HEK293 (cell line): ENCODE results near the gene DPYSL5.

ENCODE experiments used
- CTCF ChIA-PET: fragments of 350-600 bp; formaldehyde crosslinking; extraction: SDS; loops from one replicate; lab custom pipeline; 2021; ENCODE audit warnings: antibody characterized with exemption; lab: Yijun Ruan, JAX
- POLR2A ChIA-PET: fragments of 300-600 bp; formaldehyde crosslinking; extraction: SDS; loops from one replicate; lab custom pipeline; 2020; ENCODE audit warnings: antibody characterized with exemption, inconsistent platforms; lab: Yijun Ruan, JAX
- H3K27ac ChIP-seq: fragments of 200-500 bp; sonication (Bioruptor generic); 2 replicates; pipeline ENCODE4 v1.5.1; 2014; ENCODE audit warnings: low read depth, low read length, control low read depth, inconsistent platforms; ENCODE audit errors: extremely low read depth
- H3K36me3 ChIP-seq, 2 experiments: fragments of 200-500 bp in 1 of 2; sonication (Bioruptor generic) in 1 of 2; 1 replicate in 1 of 2; 2 replicates in 1 of 2; pipeline ENCODE4 v1.5.1; 2014 to 2017; ENCODE audit warnings: inconsistent platforms in 2 of 2, low read length in 2 of 2; ENCODE audit not compliant: control insufficient read depth in 2 of 2, insufficient read depth in 1 of 2
- H3K4me1 ChIP-seq: fragments of 200-500 bp; sonication (Bioruptor generic); 2 replicates; pipeline ENCODE4 v1.5.1; 2014; ENCODE audit warnings: mild to moderate bottlenecking, low read length, inconsistent platforms; ENCODE audit not compliant: control insufficient read depth, insufficient read depth
- H3K4me3 ChIP-seq: 2 replicates; pipeline ENCODE4 v1.5.1; 2011; ENCODE audit warnings: low read depth, mild to moderate bottlenecking, control low read depth, low read length, moderate library complexity
- H3K9me3 ChIP-seq: fragments of 200-500 bp; sonication (Bioruptor generic); 2 replicates; pipeline ENCODE4 v1.5.1; 2014; ENCODE audit warnings: low read depth, low read length, inconsistent platforms; ENCODE audit not compliant: control insufficient read depth, insufficient read depth
- KLF16 ChIP-seq: fragments of 450-650 bp; formaldehyde crosslinking; IDR thresholded peaks from 2 replicates; pipeline ENCODE4 v1.5.1; 2017; ENCODE audit warnings: missing biosample characterization, missing genetic modification characterization
- KLF8 ChIP-seq: fragments of 450-650 bp; formaldehyde crosslinking; IDR thresholded peaks from 2 replicates; pipeline ENCODE4 v1.5.1; 2016; ENCODE audit warnings: missing biosample characterization, missing genetic modification characterization
- ZBTB10 ChIP-seq: fragments of 450-650 bp; formaldehyde crosslinking; IDR thresholded peaks from 2 replicates; pipeline ENCODE4 v1.5.1; 2016; ENCODE audit warnings: missing biosample characterization, missing genetic modification characterization
- ZBTB11 ChIP-seq: fragments of 450-650 bp; formaldehyde crosslinking; conservative IDR thresholded peaks from 2 replicates; pipeline ENCODE4 v1.5.1; 2016; ENCODE audit warnings: low read depth, missing biosample characterization, missing genetic modification characterization
- ZBTB44 ChIP-seq: fragments of 450-650 bp; IDR thresholded peaks from 2 replicates; pipeline ENCODE4 v1.5.1; 2018; ENCODE audit warnings: missing biosample characterization, mild to moderate bottlenecking, missing genetic modification characterization
- ZNF112 ChIP-seq: fragments of 450-650 bp; formaldehyde crosslinking; IDR thresholded peaks from 2 replicates; pipeline ENCODE4 v1.5.0; 2017; ENCODE audit warnings: missing biosample characterization, missing genetic modification characterization
- ZNF132 ChIP-seq: fragments of 450-650 bp; formaldehyde crosslinking; IDR thresholded peaks from 2 replicates; pipeline ENCODE4 v1.5.1; 2017; ENCODE audit warnings: missing biosample characterization, missing genetic modification characterization, borderline replicate concordance
- ZNF266 ChIP-seq: fragments of 450-650 bp; formaldehyde crosslinking; IDR thresholded peaks from 2 replicates; pipeline ENCODE4 v1.5.1; 2016; ENCODE audit warnings: missing biosample characterization, missing genetic modification characterization, low read depth
- ZNF624 ChIP-seq: fragments of 450-650 bp; formaldehyde crosslinking; IDR thresholded peaks from 2 replicates; pipeline ENCODE4 v1.5.1; 2017; ENCODE audit warnings: missing biosample characterization, missing genetic modification characterization
- ZNF701 ChIP-seq: fragments of 450-650 bp; formaldehyde crosslinking; IDR thresholded peaks from 2 replicates; pipeline ENCODE4 v1.5.1; 2016; ENCODE audit warnings: missing biosample characterization, missing genetic modification characterization
- ZNF707 ChIP-seq: fragments of 450-650 bp; formaldehyde crosslinking; IDR thresholded peaks from 2 replicates; pipeline ENCODE4 v1.5.1; 2016; ENCODE audit warnings: missing biosample characterization, missing genetic modification characterization
- ZNF76 ChIP-seq: fragments of 450-650 bp; formaldehyde crosslinking; IDR thresholded peaks from 2 replicates; pipeline ENCODE4; 2016; ENCODE audit warnings: low read depth, missing biosample characterization, missing genetic modification characterization, borderline replicate concordance
- ZNF777 ChIP-seq: fragments of 450-650 bp; formaldehyde crosslinking; IDR thresholded peaks from 2 replicates; pipeline ENCODE4 v1.5.1; 2017; ENCODE audit warnings: missing biosample characterization, missing genetic modification characterization, borderline replicate concordance
- ZNF791 ChIP-seq: fragments of 450-650 bp; formaldehyde crosslinking; IDR thresholded peaks from 2 replicates; pipeline ENCODE4 v1.5.1; 2016; ENCODE audit warnings: missing biosample characterization, missing genetic modification characterization
- ZSCAN23 ChIP-seq: fragments of 450-650 bp; formaldehyde crosslinking; IDR thresholded peaks from 2 replicates; pipeline ENCODE4 v1.5.1; 2016; ENCODE audit warnings: missing biosample characterization, missing genetic modification characterization

DPYSL5 gene

DNA sequence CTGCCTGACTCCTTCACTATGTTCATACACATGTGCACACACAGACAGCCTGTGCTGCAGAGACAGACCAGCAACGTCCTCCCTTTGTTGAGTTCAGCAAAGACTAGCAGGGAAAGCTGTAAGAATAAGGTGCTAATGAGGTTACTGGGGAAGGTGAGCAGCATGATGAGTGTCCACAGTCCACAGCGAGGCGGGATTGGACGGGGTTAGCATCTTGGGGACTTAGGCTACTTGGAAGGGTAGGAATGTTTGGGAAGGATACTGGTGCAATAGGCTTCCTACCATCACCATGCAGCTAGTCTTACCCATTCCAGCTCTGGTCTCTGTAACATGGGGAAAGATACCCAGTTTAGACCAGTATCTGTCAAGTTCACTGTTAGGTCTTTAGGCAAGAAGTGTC, 41.9 kb downstream of the DPYSL5 start:
- POLR2A ChIA-PET, result no interaction called here
- H3K36me3 ChIP-seq, result no peaks in the 10 kb centered on the region

More for the DNA sequence above, 41.9 kb downstream of the DPYSL5 start:
- Histone ChIP-seq H3K27ac (no peak overlapping the region), H3K4me1 (no peaks in the 10 kb centered on the region), H3K4me3 (no peak overlapping the region), H3K9me3 (no peaks in the 10 kb centered on the region; the same call in 1 of the 2 replicates)
- TF ChIP-seq ZNF777 (tag by site-specific recombination), result no peak
- no peak for TF ChIP-seq ZBTB10 (tag by site-specific recombination)
- TF ChIP-seq ZBTB11 (tag by site-specific recombination), result no peak
- TF ChIP-seq ZNF707, result no peak
- no peak for TF ChIP-seq ZBTB44 (tag by site-specific recombination)
- no peak for TF ChIP-seq ZNF791 (tag by site-specific recombination)
- TF ChIP-seq KLF8 (tag by site-specific recombination), result no peak
- TF ChIP-seq KLF16 (tag by site-specific recombination), result no peak
- no peak for TF ChIP-seq ZNF266 (tag by site-specific recombination)
- TF ChIP-seq ZNF76 (tag by site-specific recombination), result no peak
- no peak for TF ChIP-seq ZNF132
- TF ChIP-seq ZNF624, result no peak
- TF ChIP-seq ZNF701, result no peak
- no peak for TF ChIP-seq ZSCAN23 (tag by site-specific recombination)
- no peak for TF ChIP-seq ZNF112 (tag by site-specific recombination)
- CTCF ChIA-PET, result interaction anchor here (0.7 kb wide), 1 partner anchor 727 kb away, joined by 3 read pairs; no protein-coding TSS in a partner anchor
